ENCODE results near the gene ARSK. TPM values are rescaled to one million over a fixed set of nuclear protein-coding genes. Genes with fewer than 3 reads are reported as not detected.

The ARSK gene
- total and polyA plus RNA-seq, 2 of the 13 experiments (the other 11 are each of a cell fraction or from before 2014, with no cell fraction given): 7.9 TPM

DNA sequence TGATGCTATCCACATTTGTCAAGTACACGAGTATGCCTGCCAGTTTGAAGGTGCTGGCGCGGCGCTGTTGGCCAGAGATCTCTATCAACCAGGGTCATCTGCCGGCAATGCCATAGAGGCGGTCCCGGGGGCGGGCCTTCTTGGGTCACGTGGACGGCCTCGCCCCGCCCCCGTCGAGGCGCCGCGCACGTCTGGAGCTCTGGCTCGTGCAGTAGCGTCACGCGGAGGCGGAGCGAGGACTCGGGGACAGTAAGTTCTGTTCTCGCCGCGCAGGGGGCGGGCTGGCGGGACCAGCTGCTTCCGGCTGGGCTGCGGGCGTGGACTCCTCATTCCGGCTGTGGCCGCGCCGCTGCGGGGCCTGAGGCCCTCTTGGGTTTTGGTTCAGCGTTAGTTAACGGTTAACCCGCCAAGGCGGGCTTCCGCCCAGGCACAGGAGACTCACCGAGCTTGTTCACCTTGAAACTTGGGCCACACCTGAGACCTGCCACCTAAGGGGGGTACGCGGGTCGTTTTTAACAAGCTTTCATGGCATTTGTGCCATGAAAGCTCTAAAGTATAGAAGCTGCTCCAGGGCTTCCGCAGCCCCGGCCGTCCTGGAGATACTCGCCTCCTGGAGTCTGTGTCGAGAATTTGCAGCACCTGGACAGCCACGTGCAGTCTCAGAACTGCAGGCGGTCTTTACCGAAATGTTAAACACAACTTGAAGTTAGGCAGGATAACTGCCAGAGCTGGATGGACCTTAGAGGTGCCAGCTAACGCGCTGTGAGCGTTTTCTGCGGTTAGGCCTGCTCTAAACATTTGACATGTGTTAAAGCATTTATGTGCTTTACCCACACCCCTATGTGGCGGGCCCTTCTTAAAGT lies 91.9 kb downstream of the ARSK start, which contains the start of gene RFESD (continued):
- TF ChIP-seq ZNF563 (CRISPR knock-in tag; IDR thresholded peaks at IDR 0.05) (peak; percentile 70; the same call in 1 of the 2 replicates), KDM5B (CRISPR knock-in tag; IDR thresholded peaks at IDR 0.05; ENCODE audit: borderline replicate concordance) (peak; percentile 67; the same call in 1 of the 2 replicates), SP1 (IDR thresholded peaks at IDR 0.05) (no peak), SP1 (CRISPR knock-in tag; IDR thresholded peaks at IDR 0.05) (peak; percentile 94), YEATS2 (CRISPR knock-in tag; IDR thresholded peaks at IDR 0.05; ENCODE audit: borderline replicate concordance) (peak; percentile 80; the same call in 1 of the 2 replicates), ZFX (CRISPR knock-in tag; IDR thresholded peaks at IDR 0.05; ENCODE audit: low read depth) (peak; percentile 79; the same call in 1 of the 2 replicates), ZKSCAN1 (IDR thresholded peaks at IDR 0.05; ENCODE audit: low read length) (no peak), ZMYM3 (CRISPR knock-in tag; IDR thresholded peaks at IDR 0.05) (peak; percentile 17; the same call in 1 of the 2 replicates), CREB1 (IDR thresholded peaks at IDR 0.05) (peak; percentile 87), CREB1 (CRISPR knock-in tag; IDR thresholded peaks at IDR 0.05) (peak; percentile 73; the same call in 1 of the 2 replicates), NFKBIZ (CRISPR knock-in tag; IDR thresholded peaks at IDR 0.05) (no peak), GABPB1 (CRISPR knock-in tag; IDR thresholded peaks at IDR 0.05) (peak; percentile 96), NFIB (CRISPR knock-in tag; IDR thresholded peaks at IDR 0.05; ENCODE audit: borderline replicate concordance) (no peak), ZFP41 (CRISPR knock-in tag; IDR thresholded peaks at IDR 0.05; ENCODE audit: borderline replicate concordance) (no peak; the same call in 1 of the 2 replicates), ZNF382 (CRISPR knock-in tag; IDR thresholded peaks at IDR 0.05; ENCODE audit: borderline replicate concordance) (no peak), PCBP2 (optimal IDR thresholded peaks at IDR 0.05; ENCODE audit: low read depth, low read length, poor library complexity, severe bottlenecking) (no peak), ZMYM2 (CRISPR knock-in tag; IDR thresholded peaks at IDR 0.05) (0 out of 2 replicates have a peak, but pooled peaks have one; percentile 55), ZNF672 (CRISPR knock-in tag; IDR thresholded peaks at IDR 0.05) (no peak), ZNF333 (CRISPR knock-in tag; IDR thresholded peaks at IDR 0.05; ENCODE audit: borderline replicate concordance) (peak; percentile 17; the same call in 1 of the 2 replicates), ZNF782 (CRISPR knock-in tag; IDR thresholded peaks at IDR 0.05; ENCODE audit: borderline replicate concordance) (peak; percentile 72; the same call in 1 of the 2 replicates), ZNF775 (CRISPR knock-in tag; IDR thresholded peaks at IDR 0.05; ENCODE audit: borderline replicate concordance) (peak; percentile 39; the same call in 1 of the 2 replicates), MZF1 (CRISPR knock-in tag; IDR thresholded peaks at IDR 0.05; ENCODE audit: borderline replicate concordance) (no peak)
- TF ChIP-seq, protein P1, sequence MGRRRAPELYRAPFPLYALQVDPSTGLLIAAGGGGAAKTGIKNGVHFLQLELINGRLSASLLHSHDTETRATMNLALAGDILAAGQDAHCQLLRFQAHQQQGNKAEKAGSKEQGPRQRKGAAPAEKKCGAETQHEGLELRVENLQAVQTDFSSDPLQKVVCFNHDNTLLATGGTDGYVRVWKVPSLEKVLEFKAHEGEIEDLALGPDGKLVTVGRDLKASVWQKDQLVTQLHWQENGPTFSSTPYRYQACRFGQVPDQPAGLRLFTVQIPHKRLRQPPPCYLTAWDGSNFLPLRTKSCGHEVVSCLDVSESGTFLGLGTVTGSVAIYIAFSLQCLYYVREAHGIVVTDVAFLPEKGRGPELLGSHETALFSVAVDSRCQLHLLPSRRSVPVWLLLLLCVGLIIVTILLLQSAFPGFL (CRISPR knock-in tag; IDR thresholded peaks at IDR 0.05): no peak
- TF ChIP-seq, protein P2, sequence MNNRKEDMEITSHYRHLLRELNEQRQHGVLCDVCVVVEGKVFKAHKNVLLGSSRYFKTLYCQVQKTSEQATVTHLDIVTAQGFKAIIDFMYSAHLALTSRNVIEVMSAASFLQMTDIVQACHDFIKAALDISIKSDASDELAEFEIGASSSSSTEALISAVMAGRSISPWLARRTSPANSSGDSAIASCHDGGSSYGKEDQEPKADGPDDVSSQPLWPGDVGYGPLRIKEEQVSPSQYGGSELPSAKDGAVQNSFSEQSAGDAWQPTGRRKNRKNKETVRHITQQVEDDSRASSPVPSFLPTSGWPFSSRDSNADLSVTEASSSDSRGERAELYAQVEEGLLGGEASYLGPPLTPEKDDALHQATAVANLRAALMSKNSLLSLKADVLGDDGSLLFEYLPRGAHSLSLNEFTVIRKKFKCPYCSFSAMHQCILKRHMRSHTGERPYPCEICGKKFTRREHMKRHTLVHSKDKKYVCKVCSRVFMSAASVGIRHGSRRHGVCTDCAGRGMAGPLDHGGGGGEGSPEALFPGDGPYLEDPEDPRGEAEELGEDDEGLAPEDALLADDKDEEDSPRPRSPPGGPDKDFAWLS (CRISPR knock-in tag; IDR thresholded peaks at IDR 0.05; ENCODE audit: borderline replicate concordance): no peak
- TF ChIP-seq, protein P3, sequence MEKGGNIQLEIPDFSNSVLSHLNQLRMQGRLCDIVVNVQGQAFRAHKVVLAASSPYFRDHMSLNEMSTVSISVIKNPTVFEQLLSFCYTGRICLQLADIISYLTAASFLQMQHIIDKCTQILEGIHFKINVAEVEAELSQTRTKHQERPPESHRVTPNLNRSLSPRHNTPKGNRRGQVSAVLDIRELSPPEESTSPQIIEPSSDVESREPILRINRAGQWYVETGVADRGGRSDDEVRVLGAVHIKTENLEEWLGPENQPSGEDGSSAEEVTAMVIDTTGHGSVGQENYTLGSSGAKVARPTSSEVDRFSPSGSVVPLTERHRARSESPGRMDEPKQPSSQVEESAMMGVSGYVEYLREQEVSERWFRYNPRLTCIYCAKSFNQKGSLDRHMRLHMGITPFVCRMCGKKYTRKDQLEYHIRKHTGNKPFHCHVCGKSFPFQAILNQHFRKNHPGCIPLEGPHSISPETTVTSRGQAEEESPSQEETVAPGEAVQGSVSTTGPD (CRISPR knock-in tag; IDR thresholded peaks at IDR 0.05): no peak

All from HepG2 (cell line).